Measurements from ENCODE around the gene USH1C.

The USH1C gene

DNA sequence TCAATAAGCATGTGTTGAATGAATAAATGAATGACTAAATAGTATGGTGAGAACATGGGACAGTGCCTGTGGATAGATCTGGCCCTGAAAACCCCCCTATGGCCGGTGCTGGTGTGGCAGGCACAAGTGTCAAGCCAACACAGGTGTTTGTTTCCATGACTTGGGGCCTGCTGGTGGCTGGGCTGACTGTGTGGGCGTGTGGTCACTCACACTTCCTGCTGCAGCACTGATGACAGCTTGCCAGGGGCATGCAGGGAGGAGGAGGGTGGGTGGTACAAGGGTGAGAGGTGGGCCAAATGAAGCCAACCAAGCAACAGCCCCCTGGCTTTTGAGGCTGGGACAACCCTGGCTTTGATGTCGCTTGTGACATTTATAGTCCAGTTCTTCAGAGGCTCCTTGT, 37.3 kb downstream of the USH1C start:
- no peak overlapping the region for H3K4me3 ChIP-seq (ENCODE audit: low read depth, low read length)
- no peak for TF ChIP-seq CTCF (IDR thresholded peaks at IDR 0.05; ENCODE audit: borderline replicate concordance, insufficient read depth, low read depth, low read length)

DNA sequence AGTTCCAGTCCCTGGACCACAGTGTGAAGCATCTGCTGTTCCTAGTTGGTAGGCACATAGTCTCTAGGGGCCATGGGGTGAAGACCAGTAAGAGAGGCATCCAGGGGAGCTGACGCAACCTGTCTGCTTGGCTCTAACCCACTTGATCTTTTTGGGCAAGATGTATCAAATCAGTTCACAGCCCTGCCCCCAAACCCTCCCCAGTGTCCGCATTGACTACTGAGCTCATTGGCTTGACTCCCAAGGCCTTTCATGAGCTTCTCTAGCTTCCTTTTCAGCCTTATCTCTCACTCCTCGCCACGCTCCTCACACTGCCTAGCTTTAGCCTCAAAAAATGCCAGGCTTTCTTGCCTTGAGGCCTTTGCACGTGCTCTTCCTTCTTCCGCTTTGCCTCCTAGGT, 37.9 kb downstream of the USH1C start:
- TF ChIP-seq CTCF (IDR thresholded peaks at IDR 0.05; ENCODE audit: borderline replicate concordance, insufficient read depth, low read depth, low read length), result no peak
- no peak overlapping the region for H3K4me3 ChIP-seq (ENCODE audit: low read depth, low read length)

- TF ChIP-seq CTCF (IDR thresholded peaks at IDR 0.05; ENCODE audit: borderline replicate concordance, insufficient read depth, low read depth, low read length), result no peak
- no peak overlapping the region for H3K4me3 ChIP-seq (ENCODE audit: low read depth, low read length)
These were observed 39.1 kb downstream of the USH1C start for GRCh38 chr11:17505146-17505545.

DNA sequence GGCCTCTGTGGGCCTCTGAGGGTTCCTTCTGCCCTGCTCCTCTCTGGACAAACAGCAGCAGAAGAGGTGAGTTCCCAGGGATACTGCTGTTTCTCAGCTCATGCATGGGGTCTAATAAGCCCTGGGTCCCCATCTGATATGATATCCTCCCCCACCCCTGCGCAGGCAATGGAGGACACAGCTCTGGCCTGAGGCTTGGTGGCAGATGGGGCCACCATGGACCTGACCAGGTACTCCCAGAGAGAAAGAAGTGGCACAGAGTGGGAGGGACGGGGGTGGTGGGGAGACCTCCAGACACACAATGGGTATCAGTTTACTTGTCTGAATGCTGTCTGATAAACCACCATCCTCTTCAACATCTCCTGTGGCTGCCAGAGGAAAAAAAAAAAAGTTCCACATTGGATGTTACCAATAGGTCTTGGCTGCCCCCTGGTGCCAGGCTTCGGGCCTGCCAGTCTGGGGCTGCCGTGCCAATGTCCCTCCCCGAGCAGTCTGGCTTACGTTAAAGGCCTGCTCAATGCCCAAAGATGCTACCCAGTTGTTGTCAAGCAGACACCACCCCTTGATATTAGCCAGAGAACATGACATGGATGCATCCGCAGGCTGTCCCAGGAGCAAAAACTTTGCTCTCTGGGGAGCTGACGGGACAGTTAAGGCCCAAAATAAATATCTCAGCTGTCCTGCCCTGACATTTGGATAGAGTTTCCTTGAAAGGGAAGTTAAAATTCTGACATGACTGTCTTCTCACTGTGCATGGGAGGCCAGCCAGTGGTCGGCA, 39.7 kb downstream of the USH1C start:
- H3K4me3 ChIP-seq (ENCODE audit: low read depth, low read length), result no peak overlapping the region
- TF ChIP-seq CTCF (IDR thresholded peaks at IDR 0.05; ENCODE audit: borderline replicate concordance, insufficient read depth, low read depth, low read length), result peak; percentile 84

GRCh38 chr11:17502630-17503029, 41.6 kb downstream of the USH1C start:
- no peak overlapping the region for H3K4me3 ChIP-seq (ENCODE audit: low read depth, low read length)
- no peak for TF ChIP-seq CTCF (IDR thresholded peaks at IDR 0.05; ENCODE audit: borderline replicate concordance, insufficient read depth, low read depth, low read length)

GRCh38 chr11:17500673-17501072, 43.5 kb downstream of the USH1C start:
- H3K4me3 ChIP-seq (ENCODE audit: low read depth, low read length), result no peak overlapping the region
- TF ChIP-seq CTCF (IDR thresholded peaks at IDR 0.05; ENCODE audit: borderline replicate concordance, insufficient read depth, low read depth, low read length), result no peak

DNA sequence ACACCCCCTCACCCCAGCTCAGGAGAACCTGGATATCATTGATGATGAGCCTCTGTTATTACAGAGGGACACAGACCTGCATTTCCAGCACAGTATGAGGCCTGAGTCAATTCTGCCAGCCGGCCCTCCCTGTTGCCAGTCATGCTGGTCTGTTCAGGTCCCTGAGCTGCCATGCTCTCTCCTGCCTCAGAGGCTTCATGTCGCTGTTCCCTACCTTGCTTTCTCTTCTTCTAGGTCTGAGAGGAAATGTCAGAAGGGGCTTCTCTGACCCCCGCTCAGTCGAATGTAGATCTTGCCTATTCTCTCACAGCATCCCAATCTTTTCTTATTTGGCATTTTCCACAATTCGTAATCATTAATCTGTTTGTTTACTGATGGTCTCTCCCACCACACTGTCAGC, 45.7 kb downstream of the USH1C start:
- no peak overlapping the region for H3K4me3 ChIP-seq (ENCODE audit: low read depth, low read length)
- TF ChIP-seq CTCF (IDR thresholded peaks at IDR 0.05; ENCODE audit: borderline replicate concordance, insufficient read depth, low read depth, low read length), result peak; percentile 38; the same call in 1 of the 2 replicates

Data from GM12875 (cell line).